Testis (tissue), 3 donors: ENCODE data around the gene HSH2D. TPM values are rescaled to one million over a fixed set of nuclear protein-coding genes. Genes with fewer than 3 reads are reported as not detected.

Experiments
- DNase-seq: peaks from one replicate; pipeline ENCODE4 v3.0.0-alpha.2; 2019
- H3K27ac ChIP-seq, 2 donors: fragments of 200-600 bp; sonication (generic); one replicate each; pipeline ENCODE4 v1.5.1; 2019
- H3K27me3 ChIP-seq: fragments of 200-600 bp; sonication (generic); one replicate; pipeline ENCODE4 v1.5.1; 2019
- H3K36me3 ChIP-seq: fragments of 200-600 bp; sonication (generic); one replicate; pipeline ENCODE4 v1.5.1; 2017; ENCODE audit warnings: low read depth; ENCODE audit errors: missing control alignments
- H3K4me1 ChIP-seq: fragments of 200-600 bp; sonication (generic); one replicate; pipeline ENCODE4 v1.5.1; 2019
- H3K4me3 ChIP-seq, 2 donors: fragments of 200-600 bp; sonication (generic); one replicate each; pipeline ENCODE4 v1.5.1; 2017 to 2019
- H3K9me3 ChIP-seq: fragments of 200-600 bp; sonication (generic); one replicate; pipeline ENCODE4 v1.5.1; 2017
- POLR2A ChIP-seq: fragments of 450-650 bp; IDR thresholded peaks from one replicate; pipeline ENCODE4 v1.6.1; 2017; ENCODE audit warnings: antibody characterized with exemption, mild to moderate bottlenecking, moderate library complexity
- WGBS, 2 donors: methylation state at CpG; one replicate each; pipeline ENCODE4 v1.1.5; 2018; 5-methylcytosine and 5-hydroxymethylcytosine counted together
- intact Hi-C: fragments of 100-400 bp; cut with DNase I; formaldehyde crosslinking; loops from one replicate; pipeline ENCODE4 v1.15.1; 2023; ENCODE audit warnings: low total_unique reads
- polyA plus RNA-seq: library from polyadenylated mRNA; stranded (reverse); fragments of 350-450 nt; fragmentation: Illumina TruSeq; extraction: RNeasy Lipid Tissue Mini Kit (QIAGEN cat#74804); gene quantifications from one replicate; pipeline ENCODE4 v1.2.3, GENCODE V29; 2014; ENCODE audit warnings: low read depth, low replicate concordance; ENCODE audit not compliant: insufficient read depth
- total RNA-seq, 2 donors: library from RNA; depleted of rRNA; stranded (reverse); fragments of >200 nt; gene quantifications; one replicate each; pipeline ENCODE4 v1.2.3, GENCODE V29; 2016
- TF ChIP-seq, protein P1 (sequence below), 3 experiments: fragments of 450-650 bp in 2 of 3; fragments of 200-600 bp in 1 of 3; sonication (generic) in 1 of 3; IDR thresholded peaks; one replicate each; pipeline ENCODE4 v1.5.1; 2016 to 2019; ENCODE audit warnings: antibody characterized with exemption in 3 of 3, mild to moderate bottlenecking in 2 of 3, moderate library complexity in 1 of 3

Gene HSH2D
- total and polyA plus RNA-seq, 3 donors from 2014 or later = 0.55 to 1.6 (median 0.68) TPM

DNA sequence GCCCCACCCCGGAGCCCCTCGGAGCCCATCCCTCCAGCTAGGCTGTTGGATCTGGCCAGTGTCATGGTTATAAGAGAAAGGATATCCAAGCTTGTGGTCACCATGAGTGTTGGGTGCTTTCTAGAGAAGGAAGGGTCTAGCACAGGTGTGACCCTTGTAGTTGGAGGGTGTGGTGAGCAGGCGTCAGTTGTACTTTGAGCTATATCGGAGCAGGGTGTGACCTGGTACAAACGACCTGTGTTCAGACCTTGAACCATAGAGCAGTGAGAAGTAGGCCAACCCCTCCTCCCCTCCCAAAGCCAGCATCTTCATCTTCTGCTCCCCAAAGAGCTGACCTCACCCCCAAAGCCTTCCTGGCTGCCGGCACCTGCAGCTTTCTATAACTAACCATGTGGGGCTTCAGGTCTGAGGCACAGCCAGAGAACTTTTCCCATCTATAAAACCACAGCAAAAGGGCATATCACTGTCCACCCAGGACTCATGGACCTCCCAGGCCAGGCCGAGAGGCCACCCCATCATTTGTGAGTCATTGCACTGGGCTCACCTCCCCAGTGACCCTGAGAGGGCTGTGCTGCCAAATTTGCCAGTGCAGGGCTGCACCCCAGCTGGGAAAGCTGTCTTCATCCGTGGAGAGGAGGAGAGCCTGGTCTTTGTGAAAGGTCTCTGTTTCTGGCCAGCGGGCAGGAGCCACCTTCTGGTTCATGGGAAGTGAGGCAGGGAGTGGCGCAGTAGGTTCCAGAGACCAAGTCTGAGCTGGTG is 17.6 kb upstream of the HSH2D start:
- Histone ChIP-seq H3K27me3 (no peaks in the 10 kb centered on the region), H3K4me3 (no peak overlapping the region), H3K27ac (no peak overlapping the region), H3K36me3 (no peaks in the 10 kb centered on the region), H3K4me1 (no peaks in the 10 kb centered on the region), H3K9me3 (no peaks in the 10 kb centered on the region)
- TF ChIP-seq, protein P1, sequence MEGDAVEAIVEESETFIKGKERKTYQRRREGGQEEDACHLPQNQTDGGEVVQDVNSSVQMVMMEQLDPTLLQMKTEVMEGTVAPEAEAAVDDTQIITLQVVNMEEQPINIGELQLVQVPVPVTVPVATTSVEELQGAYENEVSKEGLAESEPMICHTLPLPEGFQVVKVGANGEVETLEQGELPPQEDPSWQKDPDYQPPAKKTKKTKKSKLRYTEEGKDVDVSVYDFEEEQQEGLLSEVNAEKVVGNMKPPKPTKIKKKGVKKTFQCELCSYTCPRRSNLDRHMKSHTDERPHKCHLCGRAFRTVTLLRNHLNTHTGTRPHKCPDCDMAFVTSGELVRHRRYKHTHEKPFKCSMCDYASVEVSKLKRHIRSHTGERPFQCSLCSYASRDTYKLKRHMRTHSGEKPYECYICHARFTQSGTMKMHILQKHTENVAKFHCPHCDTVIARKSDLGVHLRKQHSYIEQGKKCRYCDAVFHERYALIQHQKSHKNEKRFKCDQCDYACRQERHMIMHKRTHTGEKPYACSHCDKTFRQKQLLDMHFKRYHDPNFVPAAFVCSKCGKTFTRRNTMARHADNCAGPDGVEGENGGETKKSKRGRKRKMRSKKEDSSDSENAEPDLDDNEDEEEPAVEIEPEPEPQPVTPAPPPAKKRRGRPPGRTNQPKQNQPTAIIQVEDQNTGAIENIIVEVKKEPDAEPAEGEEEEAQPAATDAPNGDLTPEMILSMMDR (IDR thresholded peaks at IDR 0.05) = no peak
- TF ChIP-seq POLR2A = no peak
- 77 to 88% methylated on average over 6 to 10 of the region's 10 CpGs for WGBS, 2 donors
- DNase-seq = no peak
- intact Hi-C loops = no loop called here

DNA sequence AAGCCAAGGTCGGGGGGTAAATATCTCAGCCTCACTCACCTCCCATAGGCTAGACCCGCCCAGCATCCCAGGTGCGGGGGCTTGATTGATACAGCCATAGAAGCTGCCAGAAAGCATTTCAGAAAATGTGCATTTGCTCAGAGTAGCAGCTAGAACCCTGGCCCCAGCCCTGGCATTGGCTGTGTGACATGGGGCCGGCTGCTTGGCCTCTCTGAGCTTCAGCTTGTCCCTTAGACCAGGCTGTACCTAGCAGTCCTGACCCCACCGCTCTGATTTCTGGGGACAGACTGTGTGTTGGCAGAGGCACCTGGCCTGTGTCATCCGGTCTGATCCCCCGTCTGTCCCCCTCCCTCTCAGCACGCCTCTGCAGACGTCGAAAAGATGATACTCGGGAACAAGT is 16.4 kb upstream of the HSH2D start:
- WGBS, 2 donors = 83 to 85% methylated on average over 9 to 11 of the region's 11 CpGs
- DNase-seq = no peak

DNA sequence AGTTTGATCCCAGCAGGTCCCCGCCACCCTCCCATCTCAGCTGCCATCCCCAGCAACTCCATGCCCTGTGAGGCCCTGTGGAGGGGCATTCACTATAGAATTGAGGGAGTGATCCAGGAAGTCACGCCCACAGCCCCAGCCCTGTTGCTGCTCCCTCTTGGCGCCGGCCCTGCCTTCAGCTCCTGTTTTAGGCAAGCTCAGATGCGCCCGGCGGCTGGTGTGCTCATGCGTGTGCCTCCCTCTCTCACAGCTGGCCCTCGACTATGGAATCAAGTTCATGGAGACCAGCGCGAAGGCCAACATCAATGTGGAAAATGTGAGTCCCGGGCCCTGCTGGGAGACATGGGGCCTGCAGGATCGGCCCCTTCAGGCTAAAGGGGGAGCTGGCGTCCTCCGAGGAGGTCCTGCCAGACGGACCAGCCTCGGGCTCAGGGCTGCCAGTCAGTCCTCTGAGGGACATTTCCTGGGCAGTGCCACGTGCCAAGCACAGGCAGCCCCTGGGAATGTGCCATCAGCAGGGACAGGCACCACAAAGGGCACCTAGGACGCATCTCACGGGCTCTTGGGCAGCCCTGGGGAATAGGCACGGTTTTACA is 15.6 kb upstream of the HSH2D start:
- DNase-seq = no peak
- no peaks in the 10 kb centered on the region for H3K9me3 ChIP-seq
- H3K4me3 ChIP-seq = no peak overlapping the region
- 95% methylated on average over 21 of the region's 21 CpGs; no CpG with 5 or more reads in 1 of the 2 donors for WGBS, 2 donors
- no peaks in the 10 kb centered on the region for H3K27me3 ChIP-seq
- no peaks in the 10 kb centered on the region for H3K4me1 ChIP-seq
- H3K36me3 ChIP-seq = no peaks in the 10 kb centered on the region
- no peak overlapping the region for H3K27ac ChIP-seq
- TF ChIP-seq, protein P1 (IDR thresholded peaks at IDR 0.05) = no peak
- TF ChIP-seq POLR2A = no peak
- intact Hi-C loops = no loop called here

More for the DNA sequence above, 16.4 kb upstream of the HSH2D start:
- Histone ChIP-seq H3K4me3 (no peak overlapping the region), H3K27me3 (no peaks in the 10 kb centered on the region), H3K4me1 (no peaks in the 10 kb centered on the region), H3K27ac (no peak overlapping the region), H3K36me3 (no peaks in the 10 kb centered on the region), H3K9me3 (no peaks in the 10 kb centered on the region)
- TF ChIP-seq POLR2A = no peak
- TF ChIP-seq, protein P1 (IDR thresholded peaks at IDR 0.05) = no peak
- intact Hi-C loops = no loop called here

DNA sequence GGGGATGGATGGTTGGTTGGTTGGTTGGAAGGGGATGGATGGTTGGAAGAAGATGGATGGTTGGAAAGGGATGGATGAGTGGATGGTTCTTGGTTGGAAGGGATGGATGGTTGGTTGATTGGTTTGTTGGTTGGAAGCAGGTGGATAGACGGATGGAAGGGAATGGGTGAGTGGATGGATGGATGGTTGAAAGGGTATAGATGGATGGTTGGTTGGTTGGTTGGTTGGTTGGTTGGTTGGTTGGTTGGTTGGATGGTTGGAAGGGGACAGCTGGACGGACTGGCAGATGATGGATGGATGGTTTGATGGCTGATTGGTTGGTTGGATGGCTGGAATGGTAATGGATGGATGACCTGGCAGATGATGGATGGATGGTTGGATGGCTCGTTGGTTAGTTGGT is 11.8 kb upstream of the HSH2D start:
- DNase-seq = no peak
- H3K4me1 ChIP-seq = peaks cover 4% of the 10 kb centered on the region
- H3K9me3 ChIP-seq = no peaks in the 10 kb centered on the region
- H3K4me3 ChIP-seq = no peak overlapping the region
- no peaks in the 10 kb centered on the region for H3K27me3 ChIP-seq
- H3K27ac ChIP-seq = no peak overlapping the region
- TF ChIP-seq POLR2A = no peak
- TF ChIP-seq, protein P1 (IDR thresholded peaks at IDR 0.05) = no peak
- WGBS, 2 donors = 89 to 99% methylated on average over 3 of the region's 3 CpGs
- intact Hi-C loops = no loop called here
- H3K36me3 ChIP-seq = no peaks in the 10 kb centered on the region
